ENCODE data around the gene PCSK6.

Gene PCSK6

GRCh38 chr15:101371519-101371918 lies 118.0 kb downstream of the PCSK6 start:
- no peak for DNase-seq
- Histone ChIP-seq H3K27me3 (replicated peaks) (peaks cover 7% of the 10 kb centered on the region), H3K4me3 (ENCODE audit: low read depth, low read length) (no peak overlapping the region), H3K36me3 (replicated peaks) (no peaks in the 10 kb centered on the region), H3K27ac (no peak overlapping the region)
- in situ Hi-C loops (cut with HindIII; ENCODE audit: low pct_ligation_motif_present, low sequenced_read_pairs) = no loop called here
- no peak for TF ChIP-seq CTCF (IDR thresholded peaks at IDR 0.05; ENCODE audit: low read depth, low read length, missing control alignments)

DNA sequence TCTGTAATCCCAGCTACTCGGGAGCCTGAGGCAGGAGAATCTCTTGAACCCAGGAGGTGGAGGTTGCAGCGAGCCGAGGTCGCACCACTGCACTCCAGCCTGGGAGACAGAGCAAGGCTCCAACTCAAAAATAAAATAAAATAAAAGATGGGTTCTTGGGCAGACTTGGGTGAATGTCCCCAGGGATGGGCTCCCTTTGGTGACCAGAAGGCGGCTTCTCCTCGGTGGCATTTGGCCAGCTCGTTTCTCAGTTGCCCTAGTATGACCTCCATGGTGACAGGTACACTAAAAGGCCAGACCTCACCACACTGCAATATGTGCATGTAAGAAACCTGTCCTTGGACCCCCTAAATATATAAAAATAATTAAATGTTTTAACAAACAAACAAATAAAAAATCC lies 118.4 kb downstream of the PCSK6 start:
- no peak overlapping the region for H3K27ac ChIP-seq
- no peak for TF ChIP-seq CTCF (IDR thresholded peaks at IDR 0.05; ENCODE audit: low read depth, low read length, missing control alignments)
- no peak overlapping the region for H3K4me3 ChIP-seq (ENCODE audit: low read depth, low read length)
- no peak for DNase-seq
- peaks cover 7% of the 10 kb centered on the region for H3K27me3 ChIP-seq (replicated peaks)
- H3K36me3 ChIP-seq (replicated peaks) = no peaks in the 10 kb centered on the region
- in situ Hi-C loops (cut with HindIII; ENCODE audit: low pct_ligation_motif_present, low sequenced_read_pairs) = no loop called here

DNA sequence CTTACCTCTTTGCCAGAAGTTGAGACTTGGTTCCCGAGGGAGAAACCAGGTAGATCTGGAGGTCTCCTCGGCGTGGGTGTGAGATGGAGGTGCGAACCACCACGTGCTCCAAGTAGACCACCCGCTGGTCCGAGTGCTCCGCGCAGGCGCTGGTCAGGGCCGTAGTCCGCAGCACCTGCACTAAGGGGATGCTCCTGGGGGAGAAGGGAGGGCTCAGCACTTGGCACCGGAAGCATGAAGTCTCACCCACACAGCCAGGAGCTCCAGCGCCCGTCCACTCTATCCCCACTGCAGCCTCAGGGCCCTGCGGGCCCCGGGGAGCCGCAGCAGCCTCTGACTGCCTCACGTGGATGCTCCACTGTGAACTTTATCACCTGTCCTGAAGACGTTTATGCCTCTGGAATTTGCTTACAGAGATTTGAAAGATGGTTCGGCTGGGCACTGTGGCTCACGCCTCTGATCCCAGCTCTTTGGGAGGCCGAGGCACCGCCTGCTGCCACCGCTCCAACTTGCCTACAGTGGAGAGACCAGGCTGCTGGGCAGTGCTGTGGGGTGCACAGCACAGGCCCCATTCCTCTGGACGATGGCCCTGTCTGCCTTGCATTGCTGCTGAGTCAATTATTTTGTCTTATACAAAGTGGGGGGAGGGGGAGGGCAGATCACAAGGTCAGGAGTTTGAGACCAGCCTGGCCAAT lies 119.0 kb downstream of the PCSK6 start:
- no peak for TF ChIP-seq CTCF (IDR thresholded peaks at IDR 0.05; ENCODE audit: low read depth, low read length, missing control alignments)
- no peaks in the 10 kb centered on the region for H3K36me3 ChIP-seq (replicated peaks)
- in situ Hi-C loops (cut with HindIII; ENCODE audit: low pct_ligation_motif_present, low sequenced_read_pairs) = no loop called here
- no peak for DNase-seq
- H3K27me3 ChIP-seq (replicated peaks) = peaks cover 7% of the 10 kb centered on the region
- no peak overlapping the region for H3K4me3 ChIP-seq (ENCODE audit: low read depth, low read length)
- H3K27ac ChIP-seq = no peak overlapping the region

- in situ Hi-C loops (cut with HindIII; ENCODE audit: low pct_ligation_motif_present, low sequenced_read_pairs) = no loop called here
- Histone ChIP-seq H3K27me3 (replicated peaks) (peaks cover 7% of the 10 kb centered on the region), H3K4me3 (ENCODE audit: low read depth, low read length) (no peak overlapping the region), H3K27ac (no peak overlapping the region), H3K36me3 (replicated peaks) (no peaks in the 10 kb centered on the region)
- no peak for TF ChIP-seq CTCF (IDR thresholded peaks at IDR 0.05; ENCODE audit: low read depth, low read length, missing control alignments)
- no peak for DNase-seq
These were observed 119.8 kb downstream of the PCSK6 start for GRCh38 chr15:101369676-101370075.

DNA sequence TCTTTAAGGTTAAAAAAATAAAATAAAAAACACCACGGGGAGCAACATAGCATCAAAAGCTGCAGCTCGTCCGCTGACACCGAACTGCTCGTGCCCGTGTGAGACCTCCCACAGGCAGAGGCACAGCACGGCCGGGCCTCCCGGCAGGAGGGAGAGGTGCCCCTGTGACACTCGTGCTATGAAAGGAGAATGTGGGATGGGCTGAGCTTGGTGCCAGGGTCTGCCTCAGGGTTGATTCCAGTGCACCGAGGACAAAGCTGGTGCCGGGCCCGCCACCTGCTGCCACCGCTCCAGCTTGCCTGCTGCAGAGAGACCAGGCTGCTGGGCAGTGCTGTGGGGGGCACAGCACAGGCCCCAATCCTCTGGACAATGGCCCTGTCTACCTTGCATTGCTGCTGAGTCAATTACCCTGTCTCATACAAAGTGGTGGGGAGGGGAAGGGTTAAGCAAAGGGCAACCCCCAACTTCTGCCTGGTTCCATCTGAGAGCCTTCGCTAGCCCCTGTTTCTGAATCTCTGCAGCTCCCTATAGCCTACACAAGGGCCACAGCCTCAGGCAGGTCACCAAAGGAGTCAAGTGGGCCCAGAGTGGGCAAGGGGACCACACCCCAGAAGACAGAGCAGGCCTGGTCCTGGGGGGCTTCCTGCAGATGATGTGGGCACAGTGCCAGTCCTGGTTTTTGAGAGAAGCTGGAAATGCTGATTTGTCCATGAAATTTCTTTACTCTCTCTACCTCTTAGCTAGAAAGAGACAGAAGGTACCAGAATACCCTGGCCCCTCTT lies 120.5 kb downstream of the PCSK6 start:
- Histone ChIP-seq H3K27me3 (replicated peaks) (peaks cover 7% of the 10 kb centered on the region), H3K27ac (no peak overlapping the region), H3K4me3 (ENCODE audit: low read depth, low read length) (no peak overlapping the region), H3K36me3 (replicated peaks) (no peaks in the 10 kb centered on the region)
- in situ Hi-C loops (cut with HindIII; ENCODE audit: low pct_ligation_motif_present, low sequenced_read_pairs) = no loop called here
- no peak for DNase-seq
- TF ChIP-seq CTCF (IDR thresholded peaks at IDR 0.05; ENCODE audit: low read depth, low read length, missing control alignments) = no peak

All from brain microvascular endothelial cell (primary cell).